Esophagus muscularis mucosa (tissue), 3 donors: ENCODE measurements around the gene NUP98.

Experiments used
- CTCF ChIP-seq, 3 experiments: fragments of 200-600 bp in 2 of 3; fragments of 450-650 bp in 1 of 3; sonication (generic) in 2 of 3; IDR thresholded peaks; one replicate each; pipeline ENCODE4 v1.5.1; 2017 to 2019; ENCODE audit warnings: antibody characterized with exemption in 3 of 3, mild to moderate bottlenecking in 2 of 3, moderate library complexity in 1 of 3
- EP300 ChIP-seq: sonication (generic); formaldehyde crosslinking; IDR thresholded peaks from one replicate; pipeline ENCODE4 v1.6.1; 2017; ENCODE audit warnings: antibody characterized with exemption

- no peak for TF ChIP-seq CTCF (IDR thresholded peaks at IDR 0.05)
- TF ChIP-seq EP300: no peak
Observed at GRCh38 chr11:3830730-3831129, 33.4 kb upstream of the NUP98 start.
